Transverse colon (tissue), 4 donors: Measurements from ENCODE around the gene DIRAS1. TPM values are rescaled to one million over a fixed set of nuclear protein-coding genes. Genes with fewer than 3 reads are reported as not detected.

Experiments
- DNase-seq: peaks from one replicate; pipeline ENCODE4 v3.0.0-alpha.2; 2019
- H3K27ac ChIP-seq, 4 donors: fragments of 200-600 bp; sonication (generic); 2 replicates each; pipeline ENCODE4 v1.5.1; 2016 to 2018; ENCODE audit warnings: inconsistent platforms in 4 of 4
- H3K27me3 ChIP-seq: fragments of 200-600 bp; sonication (generic); 2 replicates; pipeline ENCODE4 v1.5.1; 2017; ENCODE audit warnings: inconsistent platforms
- H3K36me3 ChIP-seq, 4 donors: fragments of 200-600 bp; sonication (generic); 2 replicates each; pipeline ENCODE4 v1.5.1; 2017 to 2019; ENCODE audit warnings: inconsistent platforms in 4 of 4
- H3K4me1 ChIP-seq, 4 donors: fragments of 200-600 bp; sonication (generic); 2 replicates each; pipeline ENCODE4 v1.5.1; 2017 to 2020; ENCODE audit warnings: inconsistent platforms in 4 of 4
- H3K4me3 ChIP-seq, 4 donors: fragments of 200-600 bp; sonication (generic); 1 replicate in 1 of 4; 2 replicates in 3 of 4; pipeline versions ENCODE4 v1.5.1 to v1.6.1; 2017 to 2019; ENCODE audit warnings: inconsistent platforms in 4 of 4
- H3K9me3 ChIP-seq, 2 donors: fragments of 200-600 bp; sonication (generic); 2 replicates each; pipeline ENCODE4 v1.5.1; 2017 to 2019; ENCODE audit warnings: inconsistent platforms in 2 of 2
- CTCF ChIP-seq, 5 experiments: fragments of 200-600 bp in 3 of 5; fragments of 450-650 bp in 2 of 5; sonication (generic) in 3 of 5; IDR thresholded peaks; 1 replicate in 2 of 5; 2 replicates in 3 of 5; pipeline ENCODE4 v1.5.1; 2016 to 2017; ENCODE audit warnings: antibody characterized with exemption in 5 of 5, inconsistent platforms in 3 of 5, mild to moderate bottlenecking in 2 of 5, moderate library complexity in 1 of 5
- EP300 ChIP-seq: sonication (generic); formaldehyde crosslinking; IDR thresholded peaks from one replicate; pipeline ENCODE4 v1.6.1; 2017; ENCODE audit warnings: antibody characterized with exemption, low read depth
- POLR2A ChIP-seq: fragments of 450-650 bp; IDR thresholded peaks from one replicate; pipeline ENCODE4 v1.6.1; 2016; ENCODE audit warnings: antibody characterized with exemption, mild to moderate bottlenecking, moderate library complexity
- POLR2AphosphoS5 ChIP-seq, 3 donors: sonication (generic); formaldehyde crosslinking; IDR thresholded peaks; one replicate each; pipeline ENCODE4 v1.6.1; 2016; ENCODE audit warnings: antibody characterized with exemption in 3 of 3
- WGBS, 2 donors: methylation state at CpG; one replicate each; pipeline ENCODE4 v1.1.5; 2018; ENCODE audit warnings: low coverage in 1 of 2; 5-methylcytosine and 5-hydroxymethylcytosine counted together
- in situ Hi-C, 4 donors: fragments of 200-750 bp; cut with MboI; loops; one replicate each; pipeline versions ENCODE4 v1.15.0 to v1.15.1; 2017; ENCODE audit warnings: low sequenced_read_pairs in 3 of 4, low pct_ligation_motif_present in 1 of 4, low pct_unique_long_range_greater_than_20kb in 1 of 4
- intact Hi-C: fragments of 100-400 bp; cut with DNase I; formaldehyde crosslinking; loops from one replicate; pipeline ENCODE4 v1.15.1; 2023; ENCODE audit warnings: low total_unique reads
- total RNA-seq, 4 donors: library from RNA; depleted of rRNA; stranded (reverse); fragments of >200 nt; gene quantifications; one replicate each; pipeline ENCODE4 v1.1.0, GENCODE V29; 2016

DIRAS1 gene
- total RNA-seq, 4 donors from 2014 or later, result 0.41 to 1.4 (median 0.64) TPM; not detected in 1

- Histone ChIP-seq H3K27ac (no peak overlapping the region), H3K27me3 (peaks cover 6% of the 10 kb centered on the region), H3K36me3 (no peaks in the 10 kb centered on the region), H3K9me3 (no peaks in the 10 kb centered on the region), H3K4me3 (no peak overlapping the region), H3K4me1 (peaks cover 5 to 14% (median 7%) of the 10 kb centered on the region in 4 donors)
- DNase-seq, result no peak
- WGBS, 2 donors, result 95% methylated on average over 8 to 15 of the region's 15 CpGs
- no peak for TF ChIP-seq POLR2A
- no peak for TF ChIP-seq CTCF (IDR thresholded peaks at IDR 0.05)
- no peak for TF ChIP-seq POLR2AphosphoS5 (IDR thresholded peaks at IDR 0.05)
- TF ChIP-seq EP300, result no peak
- intact Hi-C loops (no loop called here), in situ Hi-C loops (no loop called here)
These were observed 15.5 kb upstream of the DIRAS1 start for GRCh38 chr19:2736550-2737190.

DNA sequence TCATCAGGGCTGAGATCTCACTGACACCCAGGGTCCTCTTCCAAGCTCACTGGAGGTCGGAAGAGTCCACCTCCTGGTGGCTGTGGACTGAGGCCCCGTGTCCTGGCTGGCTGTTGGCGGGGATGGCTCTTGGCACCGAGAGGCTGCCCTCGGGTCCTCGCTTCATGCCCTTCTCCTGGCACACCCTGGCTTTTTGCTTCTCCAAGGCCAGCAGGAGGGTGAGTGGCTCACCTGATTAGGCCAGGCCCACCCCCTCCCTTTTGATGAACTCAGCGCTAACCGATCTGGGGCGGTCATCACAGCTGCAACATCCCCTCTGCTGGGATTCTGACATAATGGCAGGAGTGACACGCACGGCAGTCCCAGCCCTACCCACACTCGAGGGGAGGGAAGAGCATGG, 14.2 kb upstream of the DIRAS1 start:
- Histone ChIP-seq H3K27me3 (no peaks in the 10 kb centered on the region), H3K4me3 (no peak overlapping the region), H3K27ac (no peak overlapping the region), H3K36me3 (no peaks in the 10 kb centered on the region), H3K4me1 (peaks cover 5 to 14% (median 7%) of the 10 kb centered on the region in 4 donors), H3K9me3 (no peaks in the 10 kb centered on the region)
- in situ Hi-C loops, result no loop called here
- WGBS, 2 donors, result 92 to 100% methylated on average over 1 to 12 of the region's 12 CpGs
- intact Hi-C loops, result no loop called here
- no peak for DNase-seq
- TF ChIP-seq EP300 (no peak), POLR2A (no peak), CTCF (IDR thresholded peaks at IDR 0.05) (no peak), POLR2AphosphoS5 (IDR thresholded peaks at IDR 0.05) (no peak)

DNA sequence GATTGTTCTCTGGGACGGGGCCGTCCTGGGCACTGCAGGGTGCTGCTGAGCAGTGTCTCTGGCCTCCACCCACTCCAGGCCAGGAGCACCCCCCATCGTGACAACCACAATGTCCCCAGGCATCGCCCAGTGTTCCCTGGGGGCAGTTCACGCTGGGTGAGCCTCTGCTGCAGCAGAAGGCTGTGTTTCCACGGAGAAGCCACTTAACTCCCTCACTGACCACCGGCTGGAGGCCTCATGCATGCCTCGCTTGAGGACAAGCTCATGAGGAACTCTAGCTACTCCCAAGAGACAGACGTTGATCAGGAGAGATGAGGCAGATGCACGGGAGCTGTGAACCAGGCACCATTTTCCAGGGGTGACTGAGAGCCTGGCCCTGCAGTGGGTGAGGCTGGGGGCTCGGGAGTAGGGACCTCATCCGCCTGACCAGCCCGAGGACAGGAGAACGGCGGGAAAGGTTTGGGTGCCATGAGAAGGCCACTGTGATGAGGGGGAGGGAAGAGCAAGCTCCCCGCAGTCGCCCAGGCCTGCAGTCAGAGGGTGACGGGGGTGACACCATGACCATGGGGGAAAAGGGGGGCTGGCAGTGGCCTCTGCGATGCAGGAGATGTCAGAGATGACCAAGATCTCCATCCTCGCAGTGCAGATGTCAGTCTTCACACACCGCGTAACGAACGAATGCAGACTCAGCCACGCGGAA, 13.6 kb upstream of the DIRAS1 start:
- TF ChIP-seq POLR2A (no peak), EP300 (no peak), POLR2AphosphoS5 (IDR thresholded peaks at IDR 0.05) (no peak), CTCF (IDR thresholded peaks at IDR 0.05) (no peak)
- WGBS, 2 donors, result 88 to 90% methylated on average over 2 to 26 of the region's 26 CpGs
- no peak overlapping the region for H3K4me3 ChIP-seq
- peaks cover 5 to 14% (median 7%) of the 10 kb centered on the region in 4 donors for H3K4me1 ChIP-seq
- intact Hi-C loops, result no loop called here
- in situ Hi-C loops, result no loop called here
- H3K27me3 ChIP-seq, result no peaks in the 10 kb centered on the region
- no peak overlapping the region for H3K27ac ChIP-seq
- no peak for DNase-seq
- no peaks in the 10 kb centered on the region for H3K36me3 ChIP-seq
- no peaks in the 10 kb centered on the region for H3K9me3 ChIP-seq

DNA sequence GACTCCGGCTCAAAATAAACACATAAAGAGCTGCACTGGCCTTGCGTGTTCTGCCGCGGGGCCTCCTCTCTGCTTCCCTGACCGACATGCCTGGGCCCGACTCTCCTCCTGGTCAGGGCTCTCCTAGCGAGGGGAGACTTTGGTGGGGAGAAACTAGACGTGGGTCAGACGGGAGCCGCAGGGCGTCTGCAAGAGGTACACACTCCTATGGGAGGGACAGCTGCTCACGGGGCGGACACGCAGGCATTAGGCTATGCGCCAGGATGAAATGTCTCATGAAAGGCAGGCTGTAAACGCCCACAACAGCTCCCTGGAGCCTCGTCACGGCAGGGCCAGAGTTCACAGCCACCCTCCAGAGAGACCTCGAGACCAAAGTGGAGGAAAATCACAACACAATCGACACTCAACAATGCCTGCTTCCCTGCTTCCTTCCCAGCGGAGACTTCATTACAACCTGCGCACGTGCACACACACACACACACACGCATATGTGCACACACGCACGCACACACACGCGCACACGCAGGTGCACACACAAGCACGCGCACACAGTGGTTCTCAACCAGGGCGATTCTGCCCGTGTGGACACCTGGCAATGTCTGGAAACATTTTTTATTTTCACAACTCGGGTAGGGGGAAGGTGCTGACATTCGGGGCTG, 12.9 kb upstream of the DIRAS1 start:
- peak; percentile 55 for DNase-seq
- 72% methylated on average over 35 of the region's 35 CpGs; no CpG with 5 or more reads in 1 of the 2 donors for WGBS, 2 donors
- H3K27ac ChIP-seq, result no peak overlapping the region
- H3K36me3 ChIP-seq, result no peaks in the 10 kb centered on the region
- in situ Hi-C loops (no loop called here), intact Hi-C loops (no loop called here)
- no peaks in the 10 kb centered on the region for H3K27me3 ChIP-seq
- H3K9me3 ChIP-seq, result no peaks in the 10 kb centered on the region
- TF ChIP-seq CTCF (IDR thresholded peaks at IDR 0.05) (no peak), POLR2AphosphoS5 (IDR thresholded peaks at IDR 0.05) (no peak), EP300 (no peak), POLR2A (no peak)
- peaks cover 1 to 10% (median 3%) of the 10 kb centered on the region in 4 donors for H3K4me1 ChIP-seq
- no peak overlapping the region for H3K4me3 ChIP-seq
